HG03575 (cell line): ENCODE data around the gene CAPN15.

Experiments used
- ATAC-seq: cut with Tn5 transposase; IDR thresholded peaks from one replicate; pipeline ENCODE4 v1.9.1; 2021; ENCODE audit not compliant: unreplicated experiment, insufficient number of reproducible peaks, low FRiP score; ENCODE audit errors: extremely low read depth

CAPN15 gene

DNA sequence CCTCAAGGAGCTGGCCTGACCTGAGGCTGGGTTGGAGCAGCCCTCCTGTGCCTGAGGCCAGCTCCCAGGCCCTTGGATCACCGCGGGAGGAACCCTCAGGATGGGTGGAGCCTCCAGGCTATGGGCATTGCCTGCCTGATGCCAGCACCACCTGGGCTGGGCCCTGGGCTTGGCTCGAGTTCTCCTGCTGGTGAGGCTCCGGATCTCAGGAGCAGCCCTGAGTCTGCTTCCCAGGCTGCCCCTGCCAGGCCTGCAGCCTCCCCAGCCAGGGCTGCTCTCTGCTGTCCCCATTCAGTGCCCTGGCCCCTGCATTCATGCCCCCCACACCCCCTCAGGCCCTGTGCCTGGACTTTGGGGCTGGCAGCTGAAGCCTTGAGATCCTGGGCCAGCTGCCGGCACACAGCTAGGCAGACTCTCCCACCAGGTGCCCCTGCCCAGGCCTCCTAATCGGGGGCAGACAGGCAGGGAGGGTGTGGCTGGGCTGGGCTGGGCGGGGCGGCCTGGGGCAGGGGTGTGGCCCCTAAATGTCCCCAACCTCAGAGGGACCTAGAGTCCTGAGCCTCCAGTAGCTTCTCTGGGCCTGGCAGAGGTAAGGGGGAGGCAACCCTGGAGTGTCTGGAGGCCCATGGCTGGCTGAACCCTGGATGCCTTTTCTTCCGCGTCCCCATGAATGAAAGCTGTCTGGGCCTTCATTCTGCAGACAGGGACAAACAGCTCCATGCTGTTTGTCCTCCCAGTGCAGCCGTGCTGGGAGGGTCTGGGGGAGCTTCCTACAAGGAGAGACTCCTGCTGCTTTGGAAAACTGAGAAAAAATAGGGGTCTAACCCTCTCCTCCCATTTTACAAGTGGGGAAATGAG lies 41.1 kb downstream of the CAPN15 start:
- no peak for ATAC-seq

GRCh38 chr16:569445-570254 lies 42.1 kb downstream of the CAPN15 start, which contains the start of gene PIGQ:
Gene PIGQ, plus strand, starts transcription at chr16:569968. Its CDS starts 4,107 bp downstream, at chr16:574075.
- ATAC-seq = no peak

GRCh38 chr16:572865-573650 lies 45.5 kb downstream of the CAPN15 start:
- ATAC-seq = no peak

- no peak for ATAC-seq
Observed at GRCh38 chr16:574021-574760, 46.7 kb downstream of the CAPN15 start.

DNA sequence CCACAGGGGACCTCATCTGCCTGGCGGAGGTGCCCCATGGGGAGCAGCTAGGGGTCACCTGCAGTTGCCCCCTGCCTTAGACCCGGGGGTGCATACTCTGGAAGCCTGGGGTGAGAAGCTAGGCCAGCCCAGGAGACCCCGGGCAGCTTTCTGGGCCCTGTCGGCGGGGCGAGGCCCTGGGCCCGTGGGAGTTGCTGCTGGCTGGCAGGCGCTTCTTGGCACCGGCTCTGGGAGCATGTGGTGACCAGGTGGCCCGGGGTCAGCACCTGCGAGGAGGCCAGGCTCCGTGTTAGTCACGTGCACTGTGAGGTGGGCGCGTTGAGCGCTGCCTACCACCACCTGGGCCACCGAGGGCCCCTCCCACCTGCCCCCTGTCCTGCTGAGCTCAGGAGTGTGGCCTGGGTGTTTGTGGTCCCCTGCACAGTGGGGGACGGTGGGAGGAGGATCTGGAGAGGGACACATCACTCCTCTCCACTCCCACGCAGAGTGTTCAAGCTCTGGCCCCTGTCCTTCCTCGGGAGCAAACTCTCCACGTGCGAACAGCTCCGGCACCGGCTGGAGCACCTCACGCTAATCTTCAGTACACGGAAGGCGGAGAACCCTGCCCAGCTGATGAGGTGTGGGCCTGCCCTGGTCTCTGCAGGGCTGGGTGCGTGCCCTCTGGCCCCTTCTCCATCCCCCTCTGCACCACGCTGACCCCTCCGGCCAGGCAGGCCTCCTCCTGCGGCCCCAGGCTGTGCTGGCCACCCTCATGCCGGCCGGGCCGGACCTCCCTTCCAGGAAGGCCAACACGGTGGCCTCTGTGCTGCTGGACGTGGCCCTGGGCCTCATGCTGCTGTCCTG lies 48.1 kb downstream of the CAPN15 start:
- ATAC-seq = no peak

GRCh38 chr16:576197-576822 lies 48.8 kb downstream of the CAPN15 start:
- ATAC-seq = no peak

DNA sequence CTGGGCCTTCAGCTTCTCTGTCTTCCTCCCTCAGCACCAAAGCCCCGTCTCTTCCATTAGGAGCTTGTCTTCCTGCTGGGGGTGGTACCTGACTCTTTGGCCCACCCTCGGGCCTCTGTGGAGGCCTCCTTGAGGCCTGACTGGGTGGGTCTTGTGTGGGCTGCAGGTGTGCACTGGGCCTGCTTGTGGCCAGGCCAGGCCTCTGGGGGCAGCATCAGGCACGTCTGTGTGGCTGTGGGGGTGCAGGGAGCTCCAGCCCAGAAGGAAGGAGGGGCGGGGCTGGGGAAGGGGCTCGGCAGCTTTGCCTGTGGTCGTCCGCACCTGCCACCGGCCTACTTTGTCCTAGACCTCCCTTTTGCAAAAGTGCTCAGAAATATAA lies 49.3 kb downstream of the CAPN15 start:
- ATAC-seq = no peak

DNA sequence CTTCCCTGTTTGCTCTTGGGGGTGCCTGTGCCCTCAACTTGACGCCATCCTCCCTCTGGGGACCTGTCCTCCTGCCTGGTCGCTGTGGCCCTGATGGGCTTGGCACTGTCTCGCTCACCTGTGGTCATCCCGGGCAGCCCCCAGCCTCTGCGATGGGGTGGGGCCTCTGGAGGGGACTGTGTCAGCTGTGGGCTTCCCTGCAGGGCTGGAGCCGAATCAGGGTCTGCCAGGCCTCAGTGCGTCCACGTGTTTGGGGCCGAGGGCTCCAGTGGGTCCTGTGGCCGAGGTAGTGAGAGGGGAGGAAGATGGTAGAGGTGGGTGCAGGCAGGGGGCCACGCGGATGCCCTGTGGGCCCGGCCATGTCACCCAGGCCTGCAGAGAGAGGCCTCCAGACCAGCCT lies 50.3 kb downstream of the CAPN15 start:
- no peak for ATAC-seq

GRCh38 chr16:578232-578869 lies 50.8 kb downstream of the CAPN15 start:
- ATAC-seq = no peak

DNA sequence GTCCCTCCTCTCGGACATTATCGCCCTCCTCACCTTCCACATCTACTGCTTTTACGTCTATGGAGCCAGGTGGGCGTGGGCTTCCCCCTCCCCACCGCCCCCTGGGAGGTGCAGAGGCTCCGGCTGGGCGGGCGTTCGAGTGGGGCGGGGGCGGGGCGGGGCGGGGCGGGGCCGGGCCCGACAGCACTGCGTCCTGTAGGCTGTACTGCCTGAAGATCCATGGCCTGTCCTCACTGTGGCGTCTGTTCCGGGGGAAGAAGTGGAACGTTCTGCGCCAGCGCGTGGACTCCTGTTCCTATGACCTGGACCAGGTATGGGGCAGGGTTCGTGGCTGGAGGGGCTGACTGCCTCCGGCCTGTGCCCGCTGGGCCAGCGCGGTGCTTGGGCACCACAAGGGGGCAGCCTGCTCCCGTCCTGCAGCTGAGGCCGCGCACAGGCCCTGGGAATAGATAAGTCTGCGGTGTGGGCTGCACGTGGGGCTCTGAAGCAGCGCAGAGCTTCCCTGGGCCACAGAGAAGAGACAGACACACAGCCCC lies 51.4 kb downstream of the CAPN15 start:
- ATAC-seq = no peak

GRCh38 chr16:580141-580945 lies 52.8 kb downstream of the CAPN15 start:
- no peak for ATAC-seq

DNA sequence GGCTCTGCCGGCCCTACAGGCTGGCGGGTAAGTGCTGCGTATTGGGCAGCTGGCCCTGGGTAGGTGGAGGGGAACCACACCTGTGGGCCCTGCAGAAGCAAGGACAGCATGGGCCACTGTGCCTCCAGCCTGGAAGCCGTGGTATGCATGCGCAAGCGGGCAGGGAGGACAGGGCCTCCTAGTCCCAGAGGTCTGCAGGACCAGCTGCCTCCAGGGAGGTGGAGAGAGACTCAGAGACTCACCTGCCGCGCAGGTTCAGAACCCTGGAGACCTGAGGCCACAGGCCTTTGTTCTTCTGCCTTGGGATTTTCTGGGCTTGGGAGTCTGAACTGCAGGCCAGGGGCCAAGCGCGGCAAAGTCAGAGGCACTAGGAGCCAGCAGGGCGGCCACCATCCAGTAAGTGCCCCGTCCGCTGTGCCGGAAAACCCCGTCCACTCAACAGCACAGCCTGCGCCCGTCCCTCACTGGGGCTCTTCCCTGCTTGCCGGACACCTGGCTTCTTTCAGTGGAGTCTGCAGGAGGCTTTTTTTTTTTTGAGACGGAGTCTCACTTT lies 53.5 kb downstream of the CAPN15 start:
- no peak for ATAC-seq

GRCh38 chr16:582218-582613 lies 54.7 kb downstream of the CAPN15 start:
- ATAC-seq = no peak

DNA sequence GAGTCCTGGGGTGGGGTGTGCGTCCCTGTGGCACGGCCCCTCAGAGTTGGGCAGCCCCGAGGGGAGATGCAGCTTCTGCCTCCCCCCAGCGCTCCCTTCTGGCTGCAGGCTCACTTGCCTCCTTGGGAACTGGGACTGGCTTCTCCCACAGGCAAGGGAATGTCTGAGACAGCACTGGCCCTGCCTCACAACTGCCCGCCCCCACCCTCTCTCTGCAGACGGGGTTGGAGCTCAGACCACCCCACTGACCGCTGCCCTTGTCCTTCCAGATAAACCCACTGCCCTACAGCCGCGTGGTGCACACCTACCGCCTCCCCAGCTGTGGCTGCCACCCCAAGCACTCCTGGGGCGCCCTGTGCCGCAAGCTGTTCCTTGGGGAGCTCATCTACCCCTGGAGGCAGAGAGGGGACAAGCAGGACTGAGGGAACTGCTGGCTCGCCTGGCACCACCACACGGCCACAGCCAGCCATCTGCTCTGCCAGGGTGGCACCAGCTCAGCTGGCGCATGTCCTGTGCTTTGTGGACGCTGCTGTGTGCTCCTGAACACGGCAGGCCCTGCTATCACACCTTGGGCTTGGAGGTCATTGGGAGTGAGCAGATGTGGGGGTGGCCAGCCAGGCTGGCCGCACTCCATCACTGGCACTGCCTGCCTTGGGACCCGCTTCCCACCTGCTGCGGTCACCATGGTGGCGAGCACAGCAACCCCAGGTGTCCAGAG lies 55.3 kb downstream of the CAPN15 start:
- ATAC-seq = no peak

- ATAC-seq = no peak
Observed at GRCh38 chr16:583470-583814, 55.9 kb downstream of the CAPN15 start.
